GM19099 (cell line): ENCODE results near the gene TP53I3.

Experiments used
- POLR2A ChIP-seq: IDR thresholded peaks from 3 replicates; pipeline ENCODE4 v1.6.1; 2011; ENCODE audit warnings: low read depth; ENCODE audit not compliant: insufficient read length; ENCODE audit errors: extremely low read depth

The TP53I3 gene

GRCh38 chr2:24106786-24107185 is 22.2 kb upstream of the TP53I3 start:
- TF ChIP-seq POLR2A, result no peak

- TF ChIP-seq POLR2A, result no peak
Measured at GRCh38 chr2:24105816-24106215, 21.2 kb upstream of the TP53I3 start.

- TF ChIP-seq POLR2A, result no peak
Measured at GRCh38 chr2:24104906-24105305, 20.3 kb upstream of the TP53I3 start.

- TF ChIP-seq POLR2A, result no peak
Measured at GRCh38 chr2:24104110-24104650, 19.5 kb upstream of the TP53I3 start.

- TF ChIP-seq POLR2A, result no peak
Measured at GRCh38 chr2:24102677-24103076, 18.0 kb upstream of the TP53I3 start.

- no peak for TF ChIP-seq POLR2A
Measured at GRCh38 chr2:24101992-24102391, 17.4 kb upstream of the TP53I3 start.

- no peak for TF ChIP-seq POLR2A
Measured at GRCh38 chr2:24088821-24089359, 4.3 kb upstream of the TP53I3 start.

GRCh38 chr2:24087032-24087431 is 2.4 kb upstream of the TP53I3 start:
- TF ChIP-seq POLR2A, result no peak

GRCh38 chr2:24086241-24086640 is 1.6 kb upstream of the TP53I3 start:
- TF ChIP-seq POLR2A, result no peak

GRCh38 chr2:24085200-24085489 is 511 bp upstream of the TP53I3 start:
- no peak for TF ChIP-seq POLR2A

- TF ChIP-seq POLR2A, result peak; percentile 64
Measured at GRCh38 chr2:24083567-24084385, 858 bp downstream of the TP53I3 start.

GRCh38 chr2:24082787-24083566 is 1.7 kb downstream of the TP53I3 start:
- no peak for TF ChIP-seq POLR2A

GRCh38 chr2:24080701-24081100 is 3.9 kb downstream of the TP53I3 start:
- TF ChIP-seq POLR2A, result no peak

GRCh38 chr2:24077879-24078278 is 6.8 kb downstream of the TP53I3 start:
- no peak for TF ChIP-seq POLR2A

GRCh38 chr2:24077535-24077877 is 7.1 kb downstream of the TP53I3 start:
- no peak for TF ChIP-seq POLR2A
